GM13976 (cell line): Measurements from ENCODE around the gene ALDH4A1.
"Not testable (repeated sequence)": the region's sequence is repeated elsewhere in the genome, so short reads cannot be mapped to it uniquely, and the experiment has no call there.

ENCODE experiments used
- DNase-seq: peaks from one replicate; pipeline ENCODE4 v3.0.0; 2012; ENCODE audit warnings: low spot score
- CTCF ChIP-seq: IDR thresholded peaks from 2 replicates; pipeline ENCODE4 v1.5.1; 2012; ENCODE audit warnings: borderline replicate concordance, mild to moderate bottlenecking; ENCODE audit not compliant: insufficient read depth; ENCODE audit errors: extremely low read depth, missing control alignments, control extremely low read depth
- in situ Hi-C: fragments of 300-500 bp; cut with MboI; formaldehyde crosslinking; loops from one replicate; pipeline ENCODE4 v1.12.0; 2022; ENCODE audit warnings: low sequenced_read_pairs, mixed read lengths, inconsistent platforms; ENCODE audit not compliant: unreplicated experiment

Gene ALDH4A1

GRCh38 chr1:18849261-18849711, 53.1 kb downstream of the ALDH4A1 start:
- no peak for DNase-seq
- in situ Hi-C loops: no loop called here
- TF ChIP-seq CTCF: no peak

GRCh38 chr1:18847723-18848122, 54.6 kb downstream of the ALDH4A1 start:
- DNase-seq, in situ Hi-C loops: not testable (repeated sequence)

GRCh38 chr1:18840145-18840544, 62.2 kb downstream of the ALDH4A1 start:
- no peak for DNase-seq
- in situ Hi-C loops: no loop called here
- no peak for TF ChIP-seq CTCF

- TF ChIP-seq CTCF: no peak
- in situ Hi-C loops: no loop called here
- DNase-seq: no peak
Observed at GRCh38 chr1:18836654-18837053, 65.7 kb downstream of the ALDH4A1 start.

- DNase-seq, in situ Hi-C loops: not testable (repeated sequence)
Observed at GRCh38 chr1:18832319-18832718, 70.0 kb downstream of the ALDH4A1 start.

- no peak for DNase-seq
- TF ChIP-seq CTCF: no peak
- in situ Hi-C loops: no loop called here
Observed at GRCh38 chr1:18831656-18832055, 70.7 kb downstream of the ALDH4A1 start.

GRCh38 chr1:18830596-18830995, 71.8 kb downstream of the ALDH4A1 start:
- DNase-seq: no peak
- in situ Hi-C loops: no loop called here

GRCh38 chr1:18829671-18830070, 72.7 kb downstream of the ALDH4A1 start:
- no peak for DNase-seq
- no peak for TF ChIP-seq CTCF
- in situ Hi-C loops: no loop called here

More at GRCh38 chr1:18830596-18830995, 71.8 kb downstream of the ALDH4A1 start:
- TF ChIP-seq CTCF: no peak
